WTC11 (cell line): ENCODE measurements around the gene RMI1. TPM values are rescaled to one million over a fixed set of nuclear protein-coding genes. Genes with fewer than 3 reads are reported as not detected.

Experiments
- ATAC-seq: fragments of 200-7000 bp; cut with Tn5 transposase; 2 replicates; pipeline ENCODE4 v1.10.0; 2021; ENCODE audit warnings: mild to moderate bottlenecking, moderate library complexity
- CTCF ChIA-PET: fragments of 300-600 bp; sonication (Branson Sonifier 250); formaldehyde crosslinking; loops from one replicate; lab custom pipeline; 2021; ENCODE audit warnings: antibody characterized with exemption; lab: Charles Lee
- POLR2A ChIA-PET: fragments of 350-600 bp; sonication (Branson Sonifier 250); formaldehyde crosslinking; loops from one replicate; lab custom pipeline; 2021; ENCODE audit warnings: antibody characterized with exemption; lab: Charles Lee
- DNase-seq: peaks from one replicate; pipeline ENCODE4 v3.0.0; 2021; ENCODE audit warnings: low spot score
- H3K27ac Mint-ChIP-seq: 2 replicates; pipeline ENCODE4 v1.8.0; 2021; ENCODE audit warnings: mixed read lengths
- H3K27me3 Mint-ChIP-seq: 2 replicates; pipeline ENCODE4 v1.8.0; 2021; ENCODE audit warnings: low read depth, mild to moderate bottlenecking, moderate library complexity, mixed read lengths
- H3K36me3 Mint-ChIP-seq: 2 replicates; pipeline ENCODE4 v1.8.0; 2021; ENCODE audit warnings: mixed read lengths
- H3K4me1 Mint-ChIP-seq: 2 replicates; pipeline ENCODE4 v1.8.0; 2022; ENCODE audit warnings: mixed read lengths
- H3K4me3 Mint-ChIP-seq: 2 replicates; pipeline ENCODE4 v1.8.0; 2021; ENCODE audit warnings: mild to moderate bottlenecking, moderate library complexity, mixed read lengths
- H3K9me3 Mint-ChIP-seq: 2 replicates; pipeline ENCODE4 v1.8.0; 2021; ENCODE audit warnings: mixed read lengths
- AFF4 ChIP-seq: sonication (generic); formaldehyde crosslinking; IDR thresholded peaks from 2 replicates; pipeline ENCODE4 v1.8.1; 2023; ENCODE audit warnings: mild to moderate bottlenecking, missing genetic modification reagents, borderline replicate concordance
- ARID4B ChIP-seq: sonication (generic); formaldehyde crosslinking; IDR thresholded peaks from 2 replicates; pipeline ENCODE4 v1.8.0; 2023; ENCODE audit warnings: missing genetic modification reagents, mild to moderate bottlenecking, borderline replicate concordance
- ATF1 ChIP-seq: sonication (generic); formaldehyde crosslinking; IDR thresholded peaks from 2 replicates; pipeline ENCODE4 v1.8.1; 2023; ENCODE audit warnings: mild to moderate bottlenecking, moderate library complexity, missing genetic modification reagents
- CBFB ChIP-seq: sonication (generic); formaldehyde crosslinking; IDR thresholded peaks from 2 replicates; pipeline ENCODE4 v1.8.1; 2022; ENCODE audit warnings: mild to moderate bottlenecking, low read depth, missing genetic modification reagents
- E2F4 ChIP-seq: sonication (generic); formaldehyde crosslinking; IDR thresholded peaks from 2 replicates; pipeline ENCODE4 v1.8.1; 2022; ENCODE audit warnings: low read depth, mild to moderate bottlenecking, moderate library complexity, missing genetic modification reagents, borderline replicate concordance
- ESRRA ChIP-seq: sonication (generic); formaldehyde crosslinking; IDR thresholded peaks from 2 replicates; pipeline ENCODE4 v1.8.1; 2022; ENCODE audit warnings: mild to moderate bottlenecking, missing genetic modification reagents, borderline replicate concordance
- ETV6 ChIP-seq: sonication (generic); formaldehyde crosslinking; IDR thresholded peaks from 2 replicates; pipeline ENCODE4 v1.8.1; 2022; ENCODE audit warnings: mild to moderate bottlenecking, missing genetic modification reagents
- FOXP4 ChIP-seq: sonication (generic); formaldehyde crosslinking; IDR thresholded peaks from 2 replicates; pipeline ENCODE4 v1.8.0; 2022; ENCODE audit warnings: mild to moderate bottlenecking, missing genetic modification reagents
- GABPB1 ChIP-seq: sonication (generic); formaldehyde crosslinking; IDR thresholded peaks from 2 replicates; pipeline ENCODE4 v1.8.1; 2023; ENCODE audit warnings: mild to moderate bottlenecking, missing genetic modification reagents
- JUN ChIP-seq: sonication (generic); formaldehyde crosslinking; IDR thresholded peaks from 2 replicates; pipeline ENCODE4 v1.8.0; 2023; ENCODE audit warnings: mild to moderate bottlenecking, missing genetic modification reagents
- MYBL2 ChIP-seq: sonication (generic); formaldehyde crosslinking; IDR thresholded peaks from 2 replicates; pipeline ENCODE4 v1.8.1; 2023; ENCODE audit warnings: mild to moderate bottlenecking, moderate library complexity, missing genetic modification reagents
- NR2C2 ChIP-seq: sonication (generic); formaldehyde crosslinking; IDR thresholded peaks from 2 replicates; pipeline ENCODE4 v1.8.0; 2022; ENCODE audit warnings: mild to moderate bottlenecking, missing genetic modification reagents
- RELA ChIP-seq: sonication (generic); formaldehyde crosslinking; IDR thresholded peaks from 2 replicates; pipeline ENCODE4 v1.8.1; 2022; ENCODE audit warnings: missing genetic modification reagents, mild to moderate bottlenecking, borderline replicate concordance
- TEAD1 ChIP-seq: sonication (generic); formaldehyde crosslinking; IDR thresholded peaks from 2 replicates; pipeline ENCODE4 v1.8.0; 2022; ENCODE audit warnings: mild to moderate bottlenecking, missing genetic modification reagents
- USF1 ChIP-seq: sonication (generic); formaldehyde crosslinking; IDR thresholded peaks from 2 replicates; pipeline ENCODE4 v1.8.0; 2022; ENCODE audit warnings: mild to moderate bottlenecking, missing genetic modification reagents
- ZNF232 ChIP-seq: sonication (generic); formaldehyde crosslinking; IDR thresholded peaks from 2 replicates; pipeline ENCODE4 v1.8.0; 2022; ENCODE audit warnings: mild to moderate bottlenecking, missing genetic modification reagents
- ZNF416 ChIP-seq: fragments of 250-450 bp; sonication (Bioruptor Pico); IDR thresholded peaks from 2 replicates; pipeline ENCODE4 v1.9.0; 2021; ENCODE audit warnings: mild to moderate bottlenecking, inconsistent platforms
- ZNF423 ChIP-seq: fragments of 250-450 bp; sonication (Bioruptor Pico); IDR thresholded peaks from 2 replicates; pipeline ENCODE4 v2.1.2; 2022; ENCODE audit warnings: mild to moderate bottlenecking, moderate library complexity
- total RNA-seq: library from RNA; stranded (reverse); gene quantifications from 3 replicates; pipeline ENCODE4 v1.2.3, GENCODE V29; 2021
- TF ChIP-seq, protein P1 (sequence below): fragments of 250-450 bp; sonication (Bioruptor Pico); IDR thresholded peaks from 2 replicates; pipeline ENCODE4 v1.9.0; 2021; ENCODE audit warnings: mild to moderate bottlenecking
- TF ChIP-seq, protein P2 (sequence below): sonication (generic); formaldehyde crosslinking; IDR thresholded peaks from 2 replicates; pipeline ENCODE4 v1.8.0; 2023; ENCODE audit warnings: mild to moderate bottlenecking, missing genetic modification reagents

The RMI1 gene
- total RNA-seq, 1 experiment from 2014 or later: 25.8 TPM

- TF ChIP-seq ATF1 (0 out of 2 replicates have a peak, but pooled peaks have one; percentile 55), CBFB (peak; percentile 76; the same call in 1 of the 2 replicates), USF1 (CRISPR knock-in tag) (peak; percentile 13; the same call in 1 of the 2 replicates), NR2C2 (CRISPR knock-in tag) (no peak), RELA (CRISPR knock-in tag) (no peak), TEAD1 (CRISPR knock-in tag) (0 out of 2 replicates have a peak, but pooled peaks have one; percentile 36), JUN (CRISPR knock-in tag) (peak; percentile 84), MYBL2 (peak; percentile 71), ARID4B (CRISPR knock-in tag) (0 out of 2 replicates have a peak, but pooled peaks have one; percentile 19), ZNF232 (CRISPR knock-in tag) (peak; percentile 80; the same call in 1 of the 2 replicates), E2F4 (peak; percentile 64; the same call in 1 of the 2 replicates), ZNF416 (CRISPR knock-in tag) (peak; percentile 60; the same call in 1 of the 2 replicates)
- TF ChIP-seq, protein P1, sequence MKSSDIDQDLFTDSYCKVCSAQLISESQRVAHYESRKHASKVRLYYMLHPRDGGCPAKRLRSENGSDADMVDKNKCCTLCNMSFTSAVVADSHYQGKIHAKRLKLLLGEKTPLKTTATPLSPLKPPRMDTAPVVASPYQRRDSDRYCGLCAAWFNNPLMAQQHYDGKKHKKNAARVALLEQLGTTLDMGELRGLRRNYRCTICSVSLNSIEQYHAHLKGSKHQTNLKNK (CRISPR knock-in tag): 0 out of 2 replicates have a peak, but pooled peaks have one; percentile 49
Measured at GRCh38 chr9:83980395-83981125, at the start of gene RMI1 (continued).

DNA sequence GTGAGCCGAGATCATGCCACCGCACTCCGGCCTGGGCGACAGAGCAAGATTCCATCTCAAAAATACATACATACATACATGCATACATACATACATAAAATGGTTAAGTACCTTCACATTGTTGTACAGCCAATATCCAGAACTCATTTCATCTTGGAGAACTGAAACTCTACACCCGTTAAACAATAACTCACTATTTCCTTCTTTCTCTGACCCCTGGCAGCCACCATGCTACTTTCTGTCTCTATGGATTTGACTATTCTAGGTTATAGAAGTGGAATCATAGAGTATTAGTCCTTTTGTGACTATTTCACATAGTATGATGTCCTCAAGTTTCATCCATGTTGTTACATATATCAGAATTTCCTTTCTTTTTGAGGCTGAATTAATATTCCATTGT lies 49.7 kb upstream of the RMI1 start:
- H3K27me3 Mint-ChIP-seq: no peaks in the 10 kb centered on the region
- ATAC-seq: no peak
- POLR2A ChIA-PET: no interaction called here
- peaks cover 12% of the 10 kb centered on the region for H3K4me1 Mint-ChIP-seq
- no peak overlapping the region for H3K4me3 Mint-ChIP-seq
- no peaks in the 10 kb centered on the region for H3K36me3 Mint-ChIP-seq
- DNase-seq: no peak
- H3K27ac Mint-ChIP-seq: no peak overlapping the region
- no peaks in the 10 kb centered on the region for H3K9me3 Mint-ChIP-seq
- CTCF ChIA-PET: no interaction called here
- TF ChIP-seq ESRRA (CRISPR knock-in tag) (no peak), GABPB1 (CRISPR knock-in tag) (no peak), FOXP4 (CRISPR knock-in tag) (no peak), ETV6 (CRISPR knock-in tag) (no peak), ZNF423 (no peak), AFF4 (CRISPR knock-in tag) (no peak)
- TF ChIP-seq, protein P1 (CRISPR knock-in tag): no peak
- TF ChIP-seq, protein P2, sequence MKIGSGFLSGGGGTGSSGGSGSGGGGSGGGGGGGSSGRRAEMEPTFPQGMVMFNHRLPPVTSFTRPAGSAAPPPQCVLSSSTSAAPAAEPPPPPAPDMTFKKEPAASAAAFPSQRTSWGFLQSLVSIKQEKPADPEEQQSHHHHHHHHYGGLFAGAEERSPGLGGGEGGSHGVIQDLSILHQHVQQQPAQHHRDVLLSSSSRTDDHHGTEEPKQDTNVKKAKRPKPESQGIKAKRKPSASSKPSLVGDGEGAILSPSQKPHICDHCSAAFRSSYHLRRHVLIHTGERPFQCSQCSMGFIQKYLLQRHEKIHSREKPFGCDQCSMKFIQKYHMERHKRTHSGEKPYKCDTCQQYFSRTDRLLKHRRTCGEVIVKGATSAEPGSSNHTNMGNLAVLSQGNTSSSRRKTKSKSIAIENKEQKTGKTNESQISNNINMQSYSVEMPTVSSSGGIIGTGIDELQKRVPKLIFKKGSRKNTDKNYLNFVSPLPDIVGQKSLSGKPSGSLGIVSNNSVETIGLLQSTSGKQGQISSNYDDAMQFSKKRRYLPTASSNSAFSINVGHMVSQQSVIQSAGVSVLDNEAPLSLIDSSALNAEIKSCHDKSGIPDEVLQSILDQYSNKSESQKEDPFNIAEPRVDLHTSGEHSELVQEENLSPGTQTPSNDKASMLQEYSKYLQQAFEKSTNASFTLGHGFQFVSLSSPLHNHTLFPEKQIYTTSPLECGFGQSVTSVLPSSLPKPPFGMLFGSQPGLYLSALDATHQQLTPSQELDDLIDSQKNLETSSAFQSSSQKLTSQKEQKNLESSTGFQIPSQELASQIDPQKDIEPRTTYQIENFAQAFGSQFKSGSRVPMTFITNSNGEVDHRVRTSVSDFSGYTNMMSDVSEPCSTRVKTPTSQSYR (CRISPR knock-in tag): no peak
